Lung (tissue), 12 donors: ENCODE results near the gene ATG7. TPM values are rescaled to one million over a fixed set of nuclear protein-coding genes. Genes with fewer than 3 reads are reported as not detected.

Experiments
- ATAC-seq: fragments of 200-7000 bp; cut with Tn5 transposase; one replicate; pipeline ENCODE4 v1.9.1; 2020; ENCODE audit warnings: moderate number of reproducible peaks; ENCODE audit not compliant: insufficient read depth, low FRiP score
- DNase-seq, 3 donors: peaks; one replicate each; pipeline ENCODE4 v3.0.0-alpha.2; 2013 to 2017
- H3K27ac ChIP-seq, 2 donors: one replicate each; pipeline ENCODE4 v1.5.1; 2013; ENCODE audit warnings: mild to moderate bottlenecking in 2 of 2, moderate library complexity in 2 of 2, control low read depth in 1 of 2, inconsistent platforms in 1 of 2, low read depth in 1 of 2, low read length in 1 of 2
- H3K27me3 ChIP-seq, 3 donors: one replicate each; pipeline ENCODE4 v1.5.1; 2013; ENCODE audit warnings: low read length in 2 of 3; ENCODE audit not compliant: control insufficient read depth in 3 of 3, insufficient read depth in 3 of 3
- H3K36me3 ChIP-seq, 4 donors: one replicate each; pipeline ENCODE4 v1.5.1; 2013; ENCODE audit warnings: low read length in 4 of 4, mild to moderate bottlenecking in 1 of 4, moderate library complexity in 1 of 4; ENCODE audit not compliant: control insufficient read depth in 4 of 4, insufficient read depth in 4 of 4
- H3K4me1 ChIP-seq, 5 donors: one replicate each; pipeline ENCODE4 v1.5.1; 2013; ENCODE audit warnings: low read length in 5 of 5, mild to moderate bottlenecking in 2 of 5, moderate library complexity in 1 of 5; ENCODE audit not compliant: control insufficient read depth in 5 of 5, insufficient read depth in 5 of 5
- H3K4me3 ChIP-seq: one replicate; pipeline ENCODE4 v1.5.1; 2013; ENCODE audit warnings: mild to moderate bottlenecking, control low read depth, moderate library complexity
- H3K9ac ChIP-seq, 2 donors: one replicate each; pipeline ENCODE4 v1.5.1; 2013; ENCODE audit warnings: low read length in 2 of 2, control low read depth in 1 of 2; ENCODE audit not compliant: insufficient read depth in 1 of 2
- H3K9me3 ChIP-seq, 4 donors: one replicate each; pipeline ENCODE4 v1.5.1; 2013; ENCODE audit warnings: low read length in 3 of 4, mild to moderate bottlenecking in 1 of 4, moderate library complexity in 1 of 4; ENCODE audit not compliant: control insufficient read depth in 4 of 4, insufficient read depth in 3 of 4
- WGBS, 2 donors: extraction: QIAGEN DNeasy Blood & Tissue Kit; methylation state at CpG; one replicate each; pipeline ENCODE4 v1.1.7; 2013; 5-methylcytosine and 5-hydroxymethylcytosine counted together
- polyA plus RNA-seq, 2 donors: library from polyadenylated mRNA; stranded (reverse); fragments of 200-250 nt; gene quantifications; one replicate each; pipeline ENCODE4 v1.2.1, GENCODE V29; 2013
- total RNA-seq, 2 donors: library from RNA; depleted of rRNA in 1 of 2; stranded (reverse); fragments of >200 nt in 1 of 2; gene quantifications; one replicate each; pipeline ENCODE4 v1.2.1, GENCODE V29; 2014 to 2021
- TF ChIP-seq, protein P1 (sequence below): IDR thresholded peaks from 2 replicates; pipeline ENCODE4 v1.5.1; 2012; ENCODE audit warnings: mild to moderate bottlenecking; ENCODE audit errors: control extremely low read depth, extremely low read depth
- donor health status: control.
- donor health status: control.
- donor health status: Bipolar disorder and iron deficiency.
- donor health status: healthy.
- donor health status: DM: yes; HTN: yes; CAD: no.

Gene ATG7
- total and polyA plus RNA-seq, 4 donors, result 11.2 to 72.0 (median 53.3) TPM

DNA sequence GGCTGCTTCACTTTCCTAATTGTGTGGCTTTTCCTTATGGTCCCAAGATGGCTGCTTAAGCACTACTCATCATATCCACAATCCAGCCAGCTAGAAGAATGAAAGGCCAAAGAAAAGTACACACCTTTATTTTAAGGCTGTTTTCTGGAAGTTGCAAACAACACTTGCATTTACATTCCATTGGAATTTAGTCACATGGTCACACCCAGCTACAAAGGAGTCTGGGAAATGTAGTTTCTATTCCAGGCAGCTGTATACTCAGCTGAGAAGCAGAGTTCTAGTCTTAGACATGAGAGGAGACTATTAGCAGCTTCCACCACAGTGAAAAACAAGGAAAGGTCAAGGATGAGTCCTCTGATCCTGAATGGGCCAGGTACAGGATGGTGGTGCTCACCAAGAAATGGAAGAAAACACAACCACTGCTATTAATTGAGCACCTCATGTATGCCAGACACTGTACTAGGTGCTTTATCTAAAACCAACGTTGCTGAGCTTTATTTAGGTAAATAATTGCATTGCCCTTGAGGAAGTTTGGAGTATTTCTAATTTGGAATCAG is 28.0 kb upstream of the ATG7 start:
- no peaks in the 10 kb centered on the region for H3K9me3 ChIP-seq
- H3K9ac ChIP-seq, result no peak overlapping the region
- H3K27me3 ChIP-seq, result peaks cover 0 to 2% (median 0%) of the 10 kb centered on the region in 3 donors
- DNase-seq, result no peak
- WGBS, 2 donors, result 53 to 79% methylated on average over 1 of the region's 1 CpG
- no peaks in the 10 kb centered on the region for H3K36me3 ChIP-seq
- H3K4me1 ChIP-seq, result no peaks in the 10 kb centered on the region
- TF ChIP-seq, protein P1, sequence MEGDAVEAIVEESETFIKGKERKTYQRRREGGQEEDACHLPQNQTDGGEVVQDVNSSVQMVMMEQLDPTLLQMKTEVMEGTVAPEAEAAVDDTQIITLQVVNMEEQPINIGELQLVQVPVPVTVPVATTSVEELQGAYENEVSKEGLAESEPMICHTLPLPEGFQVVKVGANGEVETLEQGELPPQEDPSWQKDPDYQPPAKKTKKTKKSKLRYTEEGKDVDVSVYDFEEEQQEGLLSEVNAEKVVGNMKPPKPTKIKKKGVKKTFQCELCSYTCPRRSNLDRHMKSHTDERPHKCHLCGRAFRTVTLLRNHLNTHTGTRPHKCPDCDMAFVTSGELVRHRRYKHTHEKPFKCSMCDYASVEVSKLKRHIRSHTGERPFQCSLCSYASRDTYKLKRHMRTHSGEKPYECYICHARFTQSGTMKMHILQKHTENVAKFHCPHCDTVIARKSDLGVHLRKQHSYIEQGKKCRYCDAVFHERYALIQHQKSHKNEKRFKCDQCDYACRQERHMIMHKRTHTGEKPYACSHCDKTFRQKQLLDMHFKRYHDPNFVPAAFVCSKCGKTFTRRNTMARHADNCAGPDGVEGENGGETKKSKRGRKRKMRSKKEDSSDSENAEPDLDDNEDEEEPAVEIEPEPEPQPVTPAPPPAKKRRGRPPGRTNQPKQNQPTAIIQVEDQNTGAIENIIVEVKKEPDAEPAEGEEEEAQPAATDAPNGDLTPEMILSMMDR, result no peak
- H3K27ac ChIP-seq, result no peak overlapping the region
- no peak overlapping the region for H3K4me3 ChIP-seq
- ATAC-seq, result no peak

DNA sequence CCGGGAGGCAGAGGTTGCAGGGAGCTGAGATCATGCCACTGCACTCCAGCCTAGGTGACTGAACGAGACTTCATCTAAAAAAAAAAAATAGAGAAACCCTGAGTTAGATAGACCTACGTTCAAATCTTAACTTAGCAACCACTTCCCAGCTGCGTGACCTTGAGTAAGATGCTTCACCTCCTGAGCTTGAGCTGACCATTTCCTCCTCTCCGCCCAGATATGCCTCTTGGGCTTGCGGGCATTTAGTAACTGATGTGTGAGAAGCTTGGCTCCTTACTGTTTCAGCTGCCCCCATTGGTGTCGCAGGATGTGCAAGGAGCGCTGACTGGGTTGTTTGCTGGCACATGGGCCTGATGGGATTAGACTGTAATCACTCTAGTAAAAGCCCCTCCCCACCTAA is 26.9 kb upstream of the ATG7 start:
- no peaks in the 10 kb centered on the region for H3K36me3 ChIP-seq
- H3K9ac ChIP-seq, result no peak overlapping the region
- WGBS, 2 donors, result 76 to 85% methylated on average over 8 of the region's 8 CpGs
- no peak for ATAC-seq
- DNase-seq, result no peak
- peaks cover 0 to 2% (median 0%) of the 10 kb centered on the region in 3 donors for H3K27me3 ChIP-seq
- H3K4me3 ChIP-seq, result no peak overlapping the region
- no peaks in the 10 kb centered on the region for H3K9me3 ChIP-seq
- no peak overlapping the region for H3K27ac ChIP-seq
- TF ChIP-seq, protein P1, result no peak
- no peaks in the 10 kb centered on the region for H3K4me1 ChIP-seq

DNA sequence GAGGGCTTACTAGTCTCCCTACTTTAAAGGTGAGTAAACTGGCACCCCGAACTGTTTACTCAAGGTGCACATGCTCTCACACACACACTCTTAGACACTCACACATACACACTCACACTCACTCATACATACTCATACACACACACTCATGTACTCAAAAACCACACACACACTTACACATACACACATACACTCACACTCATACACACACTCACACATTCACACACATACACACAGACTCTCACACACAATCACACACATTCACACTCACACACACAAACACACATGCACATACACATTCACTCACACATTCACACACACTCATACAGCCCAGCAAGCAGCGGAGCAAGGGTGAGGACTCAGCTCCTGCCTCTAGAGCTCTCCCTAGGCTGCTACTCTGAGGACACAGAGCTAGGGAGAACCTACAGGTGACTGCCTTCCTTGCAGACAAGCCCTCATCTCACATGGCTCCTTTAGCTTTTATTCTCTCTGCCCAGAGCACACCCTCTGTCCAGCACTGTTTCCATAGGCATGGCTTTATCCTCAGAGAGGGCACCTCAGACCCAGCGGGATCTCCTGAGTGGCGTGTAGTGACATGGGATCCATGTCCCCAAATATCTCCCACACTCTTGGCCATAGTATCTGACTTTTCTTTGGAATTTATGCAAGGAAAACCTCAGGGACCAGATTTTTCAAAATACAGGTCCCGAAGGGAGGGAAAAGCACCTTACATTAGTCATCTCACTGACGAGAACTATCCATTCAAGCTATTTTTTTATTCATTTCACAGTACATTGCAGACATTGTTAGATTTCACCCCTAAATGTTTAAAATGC is 26.2 kb upstream of the ATG7 start:
- H3K9ac ChIP-seq, result no peak overlapping the region

More for the DNA sequence above, 26.2 kb upstream of the ATG7 start:
- H3K4me1 ChIP-seq, result no peaks in the 10 kb centered on the region
- ATAC-seq (no peak), DNase-seq (no peak)
- no peak overlapping the region for H3K4me3 ChIP-seq
- WGBS, 2 donors, result 91 to 96% methylated on average over 6 of the region's 6 CpGs
- H3K9me3 ChIP-seq, result no peaks in the 10 kb centered on the region
- TF ChIP-seq, protein P1, result no peak
- no peak overlapping the region for H3K27ac ChIP-seq
- no peaks in the 10 kb centered on the region for H3K36me3 ChIP-seq
- H3K27me3 ChIP-seq, result peaks cover 0 to 2% (median 0%) of the 10 kb centered on the region in 3 donors
